Measurements from ENCODE around the gene KNSTRN.

The KNSTRN gene

DNA sequence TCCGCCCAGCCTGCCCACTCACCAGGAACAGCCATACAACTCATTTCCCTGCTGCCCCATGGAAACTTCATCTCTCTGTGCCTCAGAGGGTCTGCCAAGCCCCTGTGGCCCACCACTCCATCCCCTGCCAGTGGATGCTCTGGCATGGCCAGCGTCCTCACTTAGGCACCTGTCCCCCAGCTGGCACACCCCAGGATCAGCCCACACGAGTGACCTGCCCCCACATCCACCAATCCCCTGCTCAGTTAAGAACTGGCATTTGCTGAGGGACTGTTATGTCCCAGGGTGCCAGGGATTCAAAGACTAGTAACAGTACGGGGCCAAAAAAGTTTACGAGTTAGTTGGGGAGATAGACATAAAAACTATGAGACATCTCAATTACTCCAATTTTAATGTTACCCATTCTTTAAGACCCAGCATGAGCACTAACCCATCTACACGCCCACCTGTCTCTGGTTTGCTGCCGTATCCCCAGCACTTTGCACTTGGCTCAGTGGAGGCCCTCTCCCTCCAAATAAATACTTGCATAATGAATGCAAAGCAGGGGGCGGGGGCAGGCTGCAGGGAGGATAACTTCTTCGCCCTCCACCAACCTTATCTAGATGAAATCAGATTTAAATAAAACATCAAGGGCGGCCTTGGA is 46.7 kb downstream of the KNSTRN start:
- no peak overlapping the region for H3K4me3 ChIP-seq (ENCODE audit: low read depth, low read length)
- H3K9me3 ChIP-seq (ENCODE audit: control insufficient read depth, insufficient read depth, low read depth, low read length) = no peaks in the 10 kb centered on the region
- H3K4me1 ChIP-seq (ENCODE audit: control insufficient read depth, insufficient read depth, low read length) = no peaks in the 10 kb centered on the region
- POLR2A ChIA-PET = interaction anchor here (0.6 kb wide), 1 partner anchor 96 kb away, joined by 5 read pairs; no protein-coding TSS in a partner anchor
- CTCF ChIA-PET = interaction anchor here (0.7 kb wide), 1 partner anchor 245 kb away, joined by 3 read pairs; no protein-coding TSS in a partner anchor
- no peak overlapping the region for H3K27ac ChIP-seq (ENCODE audit: extremely low read depth, low read depth, low read length)
- no peaks in the 10 kb centered on the region; a peak in 1 of 3 replicates for H3K36me3 ChIP-seq (ENCODE audit: control insufficient read depth in 2 of 2, insufficient read depth in 1 of 2, low read length in 2 of 2)
- no peak for TF ChIP-seq ZFP3 (tag by site-specific recombination; IDR thresholded peaks at IDR 0.05; ENCODE audit: low read depth)
- peak; percentile 62 for TF ChIP-seq ZFHX2 (tag by site-specific recombination; conservative IDR thresholded peaks at IDR 0.05)
- TF ChIP-seq ZNF843 (tag by site-specific recombination; IDR thresholded peaks at IDR 0.05) = no peak
- no peak for TF ChIP-seq ZNF792 (tag by site-specific recombination; IDR thresholded peaks at IDR 0.05)
- no peak for TF ChIP-seq ZNF785 (tag by site-specific recombination; IDR thresholded peaks at IDR 0.05)
- no peak for TF ChIP-seq RBAK (tag by site-specific recombination; IDR thresholded peaks at IDR 0.05)
- TF ChIP-seq ZNF366 (tag by site-specific recombination; conservative IDR thresholded peaks at IDR 0.05) = no peak
- TF ChIP-seq, protein P1, sequence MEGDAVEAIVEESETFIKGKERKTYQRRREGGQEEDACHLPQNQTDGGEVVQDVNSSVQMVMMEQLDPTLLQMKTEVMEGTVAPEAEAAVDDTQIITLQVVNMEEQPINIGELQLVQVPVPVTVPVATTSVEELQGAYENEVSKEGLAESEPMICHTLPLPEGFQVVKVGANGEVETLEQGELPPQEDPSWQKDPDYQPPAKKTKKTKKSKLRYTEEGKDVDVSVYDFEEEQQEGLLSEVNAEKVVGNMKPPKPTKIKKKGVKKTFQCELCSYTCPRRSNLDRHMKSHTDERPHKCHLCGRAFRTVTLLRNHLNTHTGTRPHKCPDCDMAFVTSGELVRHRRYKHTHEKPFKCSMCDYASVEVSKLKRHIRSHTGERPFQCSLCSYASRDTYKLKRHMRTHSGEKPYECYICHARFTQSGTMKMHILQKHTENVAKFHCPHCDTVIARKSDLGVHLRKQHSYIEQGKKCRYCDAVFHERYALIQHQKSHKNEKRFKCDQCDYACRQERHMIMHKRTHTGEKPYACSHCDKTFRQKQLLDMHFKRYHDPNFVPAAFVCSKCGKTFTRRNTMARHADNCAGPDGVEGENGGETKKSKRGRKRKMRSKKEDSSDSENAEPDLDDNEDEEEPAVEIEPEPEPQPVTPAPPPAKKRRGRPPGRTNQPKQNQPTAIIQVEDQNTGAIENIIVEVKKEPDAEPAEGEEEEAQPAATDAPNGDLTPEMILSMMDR (tag by site-specific recombination; IDR thresholded peaks at IDR 0.05) = no peak
- TF ChIP-seq, protein P2, sequence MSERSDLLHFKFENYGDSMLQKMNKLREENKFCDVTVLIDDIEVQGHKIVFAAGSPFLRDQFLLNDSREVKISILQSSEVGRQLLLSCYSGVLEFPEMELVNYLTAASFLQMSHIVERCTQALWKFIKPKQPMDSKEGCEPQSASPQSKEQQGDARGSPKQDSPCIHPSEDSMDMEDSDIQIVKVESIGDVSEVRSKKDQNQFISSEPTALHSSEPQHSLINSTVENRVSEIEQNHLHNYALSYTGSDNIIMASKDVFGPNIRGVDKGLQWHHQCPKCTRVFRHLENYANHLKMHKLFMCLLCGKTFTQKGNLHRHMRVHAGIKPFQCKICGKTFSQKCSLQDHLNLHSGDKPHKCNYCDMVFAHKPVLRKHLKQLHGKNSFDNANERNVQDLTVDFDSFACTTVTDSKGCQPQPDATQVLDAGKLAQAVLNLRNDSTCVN (tag by site-specific recombination; optimal IDR thresholded peaks at IDR 0.05) = no peak
- TF ChIP-seq, protein P3, sequence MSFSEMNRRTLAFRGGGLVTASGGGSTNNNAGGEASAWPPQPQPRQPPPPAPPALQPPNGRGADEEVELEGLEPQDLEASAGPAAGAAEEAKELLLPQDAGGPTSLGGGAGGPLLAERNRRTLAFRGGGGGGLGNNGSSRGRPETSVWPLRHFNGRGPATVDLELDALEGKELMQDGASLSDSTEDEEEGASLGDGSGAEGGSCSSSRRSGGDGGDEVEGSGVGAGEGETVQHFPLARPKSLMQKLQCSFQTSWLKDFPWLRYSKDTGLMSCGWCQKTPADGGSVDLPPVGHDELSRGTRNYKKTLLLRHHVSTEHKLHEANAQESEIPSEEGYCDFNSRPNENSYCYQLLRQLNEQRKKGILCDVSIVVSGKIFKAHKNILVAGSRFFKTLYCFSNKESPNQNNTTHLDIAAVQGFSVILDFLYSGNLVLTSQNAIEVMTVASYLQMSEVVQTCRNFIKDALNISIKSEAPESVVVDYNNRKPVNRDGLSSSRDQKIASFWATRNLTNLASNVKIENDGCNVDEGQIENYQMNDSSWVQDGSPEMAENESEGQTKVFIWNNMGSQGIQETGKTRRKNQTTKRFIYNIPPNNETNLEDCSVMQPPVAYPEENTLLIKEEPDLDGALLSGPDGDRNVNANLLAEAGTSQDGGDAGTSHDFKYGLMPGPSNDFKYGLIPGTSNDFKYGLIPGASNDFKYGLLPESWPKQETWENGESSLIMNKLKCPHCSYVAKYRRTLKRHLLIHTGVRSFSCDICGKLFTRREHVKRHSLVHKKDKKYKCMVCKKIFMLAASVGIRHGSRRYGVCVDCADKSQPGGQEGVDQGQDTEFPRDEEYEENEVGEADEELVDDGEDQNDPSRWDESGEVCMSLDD (tag by site-specific recombination; IDR thresholded peaks at IDR 0.05) = no peak
- TF ChIP-seq ZNF701 (tag by site-specific recombination; IDR thresholded peaks at IDR 0.05) = no peak
- no peak for TF ChIP-seq ZNF335 (tag by site-specific recombination; conservative IDR thresholded peaks at IDR 0.05)
- TF ChIP-seq EGR2 (tag by site-specific recombination; IDR thresholded peaks at IDR 0.05; ENCODE audit: low read depth) = peak; percentile 61; the same call in 1 of the 2 replicates
- no peak for TF ChIP-seq ZNF266 (tag by site-specific recombination; IDR thresholded peaks at IDR 0.05; ENCODE audit: low read depth)
- no peak for TF ChIP-seq ZNF530 (tag by site-specific recombination; IDR thresholded peaks at IDR 0.05; ENCODE audit: low read depth)
- TF ChIP-seq KLF7 (tag by site-specific recombination; IDR thresholded peaks at IDR 0.05; ENCODE audit: borderline replicate concordance) = no peak
- no peak for TF ChIP-seq YY2 (tag by site-specific recombination; IDR thresholded peaks at IDR 0.05)
- TF ChIP-seq, protein P4, sequence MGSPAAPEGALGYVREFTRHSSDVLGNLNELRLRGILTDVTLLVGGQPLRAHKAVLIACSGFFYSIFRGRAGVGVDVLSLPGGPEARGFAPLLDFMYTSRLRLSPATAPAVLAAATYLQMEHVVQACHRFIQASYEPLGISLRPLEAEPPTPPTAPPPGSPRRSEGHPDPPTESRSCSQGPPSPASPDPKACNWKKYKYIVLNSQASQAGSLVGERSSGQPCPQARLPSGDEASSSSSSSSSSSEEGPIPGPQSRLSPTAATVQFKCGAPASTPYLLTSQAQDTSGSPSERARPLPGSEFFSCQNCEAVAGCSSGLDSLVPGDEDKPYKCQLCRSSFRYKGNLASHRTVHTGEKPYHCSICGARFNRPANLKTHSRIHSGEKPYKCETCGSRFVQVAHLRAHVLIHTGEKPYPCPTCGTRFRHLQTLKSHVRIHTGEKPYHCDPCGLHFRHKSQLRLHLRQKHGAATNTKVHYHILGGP (tag by site-specific recombination; IDR thresholded peaks at IDR 0.05) = no peak
- no peak for TF ChIP-seq ZBTB20 (tag by site-specific recombination; IDR thresholded peaks at IDR 0.05)
- TF ChIP-seq SP2 (tag by site-specific recombination; IDR thresholded peaks at IDR 0.05) = 0 out of 2 replicates have a peak, but pooled peaks have one; percentile 9
- TF ChIP-seq ZNF600 (tag by site-specific recombination; IDR thresholded peaks at IDR 0.05) = no peak
- TF ChIP-seq, protein P5, sequence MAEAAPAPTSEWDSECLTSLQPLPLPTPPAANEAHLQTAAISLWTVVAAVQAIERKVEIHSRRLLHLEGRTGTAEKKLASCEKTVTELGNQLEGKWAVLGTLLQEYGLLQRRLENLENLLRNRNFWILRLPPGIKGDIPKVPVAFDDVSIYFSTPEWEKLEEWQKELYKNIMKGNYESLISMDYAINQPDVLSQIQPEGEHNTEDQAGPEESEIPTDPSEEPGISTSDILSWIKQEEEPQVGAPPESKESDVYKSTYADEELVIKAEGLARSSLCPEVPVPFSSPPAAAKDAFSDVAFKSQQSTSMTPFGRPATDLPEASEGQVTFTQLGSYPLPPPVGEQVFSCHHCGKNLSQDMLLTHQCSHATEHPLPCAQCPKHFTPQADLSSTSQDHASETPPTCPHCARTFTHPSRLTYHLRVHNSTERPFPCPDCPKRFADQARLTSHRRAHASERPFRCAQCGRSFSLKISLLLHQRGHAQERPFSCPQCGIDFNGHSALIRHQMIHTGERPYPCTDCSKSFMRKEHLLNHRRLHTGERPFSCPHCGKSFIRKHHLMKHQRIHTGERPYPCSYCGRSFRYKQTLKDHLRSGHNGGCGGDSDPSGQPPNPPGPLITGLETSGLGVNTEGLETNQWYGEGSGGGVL (tag by site-specific recombination; IDR thresholded peaks at IDR 0.05) = no peak
